ENCODE measurements around the gene LRRC47. TPM values are rescaled to one million over a fixed set of nuclear protein-coding genes. Genes with fewer than 3 reads are reported as not detected.

The LRRC47 gene
- total and polyA plus RNA-seq, 2 of the 13 experiments (the other 11 are each of a cell fraction or from before 2014, with no cell fraction given), result 18.3 to 52.5 TPM

- TF ChIP-seq HOMEZ (CRISPR knock-in tag; IDR thresholded peaks at IDR 0.05; ENCODE audit: low read depth), result no peak
- TF ChIP-seq PAXIP1 (CRISPR knock-in tag; conservative IDR thresholded peaks at IDR 0.05), result peak; percentile 60; the same call in 1 of the 2 replicates
- TF ChIP-seq JDP2 (CRISPR knock-in tag; IDR thresholded peaks at IDR 0.05; ENCODE audit: borderline replicate concordance), result no peak
- 0 out of 2 replicates have a peak, but pooled peaks have one; percentile 23 for TF ChIP-seq ZNF788 (CRISPR knock-in tag; IDR thresholded peaks at IDR 0.05; ENCODE audit: borderline replicate concordance)
- TF ChIP-seq ZFX (CRISPR knock-in tag; IDR thresholded peaks at IDR 0.05; ENCODE audit: low read depth), result no peak
- no peak for TF ChIP-seq ADNP (CRISPR knock-in tag; IDR thresholded peaks at IDR 0.05)
- TF ChIP-seq ZNF615 (CRISPR knock-in tag; IDR thresholded peaks at IDR 0.05; ENCODE audit: borderline replicate concordance), result no peak
- TF ChIP-seq KLF6 (CRISPR knock-in tag; IDR thresholded peaks at IDR 0.05), result no peak
- peak; percentile 42 for TF ChIP-seq GABPB1 (CRISPR knock-in tag; IDR thresholded peaks at IDR 0.05)
- no peak for TF ChIP-seq ZNF382 (CRISPR knock-in tag; IDR thresholded peaks at IDR 0.05; ENCODE audit: borderline replicate concordance)
- TF ChIP-seq GTF3A (CRISPR knock-in tag; conservative IDR thresholded peaks at IDR 0.05), result no peak
- TF ChIP-seq GATAD2A (CRISPR knock-in tag; IDR thresholded peaks at IDR 0.05), result peak; percentile 40; the same call in 1 of the 2 replicates
- TF ChIP-seq ARID5B (CRISPR knock-in tag; IDR thresholded peaks at IDR 0.05), result no peak
- no peak for TF ChIP-seq ZFP37 (CRISPR knock-in tag; IDR thresholded peaks at IDR 0.05; ENCODE audit: borderline replicate concordance)
- TF ChIP-seq DR1 (CRISPR knock-in tag; IDR thresholded peaks at IDR 0.05), result no peak
- TF ChIP-seq ZNF703 (CRISPR knock-in tag; IDR thresholded peaks at IDR 0.05; ENCODE audit: borderline replicate concordance), result no peak
- TF ChIP-seq ZMYM3 (CRISPR knock-in tag; IDR thresholded peaks at IDR 0.05), result no peak
- TF ChIP-seq ZNF275 (CRISPR knock-in tag; IDR thresholded peaks at IDR 0.05; ENCODE audit: borderline replicate concordance), result no peak
- peak; percentile 24; the same call in 1 of the 2 replicates for TF ChIP-seq KDM2A (CRISPR knock-in tag; IDR thresholded peaks at IDR 0.05; ENCODE audit: borderline replicate concordance, low read depth)
- peak; percentile 50; the same call in 1 of the 2 replicates for TF ChIP-seq SP4 (CRISPR knock-in tag; IDR thresholded peaks at IDR 0.05)
- TF ChIP-seq ATF7-NPFF (CRISPR knock-in tag; IDR thresholded peaks at IDR 0.05; ENCODE audit: low read depth), result no peak
Measured at GRCh38 chr1:3785045-3785444, 11.3 kb downstream of the LRRC47 start (continued).
